ENCODE data around the gene LRMDA. TPM values are rescaled to one million over a fixed set of nuclear protein-coding genes. Genes with fewer than 3 reads are reported as not detected.

LRMDA gene
- total RNA-seq, 1 donor from 2014 or later, result 4.5 TPM

DNA sequence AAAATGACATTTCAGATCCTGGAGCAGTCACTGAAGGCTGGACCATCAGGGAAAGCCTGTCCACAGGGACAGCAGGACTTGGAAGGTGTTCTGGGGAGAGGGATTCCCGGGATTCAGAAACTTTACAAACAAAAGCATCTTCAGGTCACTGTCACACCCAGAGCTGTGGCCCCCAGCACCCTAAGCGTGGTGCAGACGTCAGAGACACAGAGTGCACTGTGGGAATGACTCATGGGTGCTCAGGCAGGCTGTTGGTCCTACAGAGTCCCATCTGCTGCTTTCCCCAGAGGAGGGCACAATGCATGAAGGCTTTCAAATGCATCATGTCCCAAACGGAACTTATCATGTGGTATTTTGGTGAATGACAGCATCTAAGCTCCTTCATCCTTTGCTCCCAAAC is 13.1 kb upstream of the LRMDA start:
- FAIRE-seq (no peak), DNase-seq (ENCODE audit: low spot score in 2 of 2) (no peak)

DNA sequence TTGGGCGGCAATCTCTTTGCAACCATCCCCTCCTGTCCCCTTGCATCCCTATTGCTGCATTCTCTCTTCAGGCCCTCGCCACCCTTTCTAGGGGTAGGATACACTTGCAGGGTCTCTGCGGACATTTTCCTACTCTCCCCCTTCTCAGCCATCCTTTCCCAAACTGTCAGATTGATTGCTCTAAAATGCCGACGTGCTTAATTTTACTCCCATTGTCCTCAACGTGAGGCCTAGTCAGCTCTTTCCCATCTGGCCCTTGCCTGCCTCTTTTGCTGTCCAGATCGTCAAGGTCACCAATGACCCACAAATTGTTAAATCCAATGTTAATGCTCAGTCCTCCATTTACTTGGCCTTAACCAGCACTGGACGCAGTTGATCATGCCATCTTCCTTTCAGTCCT is 12.7 kb upstream of the LRMDA start:
- FAIRE-seq (no peak), DNase-seq (ENCODE audit: low spot score in 2 of 2) (no peak)

DNA sequence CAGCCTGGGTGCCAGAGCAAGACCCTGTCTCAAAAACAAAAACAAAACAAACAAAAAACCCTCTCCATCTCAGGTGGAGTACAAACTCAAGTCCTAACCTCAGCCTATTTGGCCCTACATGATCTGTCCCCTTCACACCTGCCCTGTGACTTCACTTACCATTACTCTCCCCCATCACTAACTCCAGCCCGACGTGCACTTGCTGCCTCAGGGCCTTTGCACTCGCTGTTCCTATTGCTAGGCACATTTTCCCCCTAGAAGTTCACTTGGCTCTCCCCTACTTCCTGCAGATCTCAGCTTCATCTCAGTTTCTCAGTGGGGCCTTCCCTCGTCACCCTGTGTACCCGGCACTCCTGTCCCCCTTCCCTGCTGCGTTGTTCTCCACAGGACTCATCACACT is 8.5 kb upstream of the LRMDA start:
- FAIRE-seq, result no peak

DNA sequence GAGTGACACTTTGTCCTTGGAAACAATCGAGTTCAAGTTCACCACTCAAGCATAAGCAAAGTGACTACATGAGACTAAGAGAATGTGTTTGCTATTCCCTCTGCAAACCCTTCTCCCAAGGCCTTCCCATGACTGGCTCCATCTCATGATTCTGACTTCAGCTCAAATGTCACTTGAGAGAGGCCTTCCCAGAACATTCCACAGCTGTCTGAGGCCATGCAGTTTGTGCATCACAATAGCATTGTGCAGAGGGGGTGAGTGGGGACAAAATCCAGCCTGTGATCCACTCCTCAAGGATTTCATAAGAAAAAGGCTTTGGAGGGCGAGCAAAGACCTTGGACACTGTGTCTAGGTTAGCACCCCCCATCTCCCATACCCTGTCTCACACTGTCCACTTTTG is 6.9 kb upstream of the LRMDA start:
- FAIRE-seq (no peak), DNase-seq (ENCODE audit: low spot score in 2 of 2) (no peak)

More for the DNA sequence above, 8.5 kb upstream of the LRMDA start:
- no peak for DNase-seq (ENCODE audit: low spot score in 2 of 2)

DNA sequence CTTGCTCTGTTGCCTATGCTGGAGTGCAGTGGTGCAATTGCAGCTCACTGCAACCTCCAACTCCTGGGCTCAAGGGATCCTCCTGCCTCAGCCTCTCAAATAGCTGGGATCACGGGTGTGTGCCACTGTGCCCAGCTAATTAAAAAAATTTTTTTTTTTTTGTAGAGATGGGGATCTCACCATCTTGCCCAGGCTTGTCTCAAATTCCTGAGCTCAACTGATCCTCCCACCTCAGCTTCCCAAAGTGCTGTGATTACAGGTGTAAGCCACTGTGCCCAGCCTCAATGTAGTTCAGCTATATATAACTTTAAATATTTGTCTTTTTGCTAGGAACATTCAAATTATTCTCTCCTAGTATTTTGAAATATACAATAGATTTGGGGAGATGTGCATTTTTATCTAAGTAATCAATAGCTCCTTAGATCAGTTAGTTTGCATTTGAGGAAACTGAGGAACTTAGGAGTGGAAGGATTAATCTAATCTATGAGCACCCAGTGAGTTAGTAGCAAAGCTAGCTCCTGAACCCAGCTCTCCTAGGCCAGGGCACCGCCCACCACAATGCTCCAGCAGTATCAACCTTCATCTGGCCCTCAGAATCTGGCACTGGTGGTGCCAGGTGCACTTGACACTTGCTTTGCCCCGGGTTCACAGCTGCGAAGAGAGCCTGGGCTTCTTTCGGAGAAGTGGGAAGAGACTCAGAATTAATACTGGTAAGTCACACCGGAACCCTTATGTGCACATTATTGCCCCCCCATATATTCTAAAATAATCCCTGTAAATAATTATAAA is 5.9 kb upstream of the LRMDA start:
- FAIRE-seq (no peak), DNase-seq (ENCODE audit: low spot score in 2 of 2) (no peak)

DNA sequence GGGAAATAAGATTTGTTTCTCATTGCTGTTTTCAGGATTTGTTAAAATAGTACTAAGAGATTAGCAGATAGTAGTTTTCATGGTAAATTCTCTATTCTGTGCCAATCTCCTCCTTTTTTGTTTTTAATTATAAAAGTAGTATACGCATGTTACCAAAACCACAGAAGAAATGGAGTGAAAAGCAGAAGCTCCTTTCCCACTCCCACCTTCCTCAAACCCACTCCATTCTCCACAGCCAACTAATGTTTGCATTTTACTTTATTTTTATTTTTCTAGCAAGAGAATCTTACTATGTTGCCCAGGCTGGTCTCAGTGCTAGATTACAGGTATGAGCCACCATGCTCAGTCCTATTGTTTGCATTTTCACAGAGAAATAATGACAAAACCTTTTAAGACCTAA is 4.5 kb upstream of the LRMDA start:
- FAIRE-seq, result no peak
- DNase-seq (ENCODE audit: low spot score in 2 of 2), result no peak

DNA sequence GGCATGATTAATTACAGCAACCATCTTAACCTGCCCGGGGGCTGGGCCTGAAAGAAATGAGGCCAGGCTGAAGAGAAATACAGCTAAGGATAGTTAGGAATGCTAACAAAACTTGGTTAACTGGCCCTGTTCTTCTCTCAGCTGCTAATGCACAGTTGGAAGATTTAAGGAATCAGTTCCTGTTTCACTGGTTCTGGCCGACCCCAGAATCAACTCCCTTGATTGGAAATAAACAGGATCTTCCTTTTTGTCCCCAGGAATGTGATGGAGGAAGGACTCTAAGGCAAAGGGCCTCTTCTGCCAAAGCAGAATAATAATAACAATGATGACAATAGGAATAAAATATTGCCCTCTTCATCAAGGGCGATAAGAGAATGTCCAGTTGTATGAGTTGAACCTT is 3.5 kb upstream of the LRMDA start:
- DNase-seq (ENCODE audit: low spot score in 2 of 2), result no peak
- no peak for FAIRE-seq

DNA sequence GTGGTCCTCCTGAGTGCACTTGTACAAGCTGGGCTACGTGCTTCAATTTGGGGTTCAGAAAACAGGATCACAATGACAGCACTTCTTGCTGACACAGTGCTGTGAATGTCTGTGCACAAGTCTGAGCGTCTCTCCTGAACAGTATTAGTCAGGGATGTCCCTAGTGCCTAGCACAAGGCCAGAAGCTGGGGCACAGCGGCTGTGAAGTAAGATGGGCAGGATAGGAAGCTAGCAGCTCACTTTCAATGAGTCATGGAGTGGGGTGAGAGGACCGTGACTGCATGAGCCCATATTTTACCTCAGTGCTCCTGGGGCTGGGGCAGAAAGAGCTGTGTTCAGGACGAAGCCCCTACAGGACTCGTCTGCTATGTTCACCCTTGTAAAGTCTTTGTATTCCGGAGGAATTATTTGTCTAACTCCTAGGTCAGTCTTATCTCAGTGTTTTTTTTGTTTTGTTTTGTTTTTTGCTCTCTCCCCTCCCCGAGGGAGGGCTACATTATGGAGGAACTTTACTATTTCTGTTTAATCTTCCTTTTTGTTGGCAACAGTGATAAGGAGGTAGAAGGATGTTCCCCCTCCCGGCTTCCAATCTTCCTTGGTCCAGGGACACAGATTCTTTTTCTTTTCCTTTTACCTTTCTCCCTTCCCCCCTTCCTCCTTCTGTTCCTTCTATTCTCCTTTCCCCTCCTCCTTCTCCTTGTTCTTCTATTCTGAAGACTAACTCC is 2.8 kb upstream of the LRMDA start:
- FAIRE-seq (no peak), DNase-seq (ENCODE audit: low spot score in 2 of 2) (no peak)

DNA sequence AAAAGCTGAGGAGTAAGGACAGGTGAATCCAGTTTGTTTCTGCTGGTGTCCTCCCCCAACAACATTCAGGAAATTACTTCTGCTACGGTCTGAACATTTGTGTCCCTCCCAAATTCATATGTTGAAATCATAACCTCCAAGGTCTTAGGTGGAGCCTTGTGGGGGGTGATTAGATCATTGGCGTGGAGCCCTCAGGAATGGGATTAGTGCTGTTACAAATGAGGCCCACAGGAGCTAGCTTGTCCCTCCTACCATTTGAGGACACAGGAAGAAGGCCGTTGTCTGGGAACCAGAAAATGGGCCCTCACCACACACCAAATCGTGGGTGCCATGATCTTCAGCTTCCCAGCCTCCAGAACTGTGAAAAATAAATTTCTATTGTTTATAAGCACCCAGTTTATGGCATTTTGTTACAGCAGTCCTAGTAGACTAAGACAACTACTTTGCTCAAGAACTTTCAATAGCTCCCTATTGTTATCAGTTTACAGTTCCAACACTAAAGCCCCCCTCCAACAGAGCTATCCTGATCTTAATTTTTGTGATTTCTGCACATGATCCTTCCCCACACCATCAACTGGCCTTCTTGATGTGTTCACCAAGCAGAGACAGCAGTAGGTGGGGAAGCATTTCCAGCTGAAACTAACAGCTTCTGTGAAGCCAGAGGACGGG is 2.1 kb upstream of the LRMDA start:
- DNase-seq (ENCODE audit: low spot score in 2 of 2) (no peak), FAIRE-seq (no peak)

DNA sequence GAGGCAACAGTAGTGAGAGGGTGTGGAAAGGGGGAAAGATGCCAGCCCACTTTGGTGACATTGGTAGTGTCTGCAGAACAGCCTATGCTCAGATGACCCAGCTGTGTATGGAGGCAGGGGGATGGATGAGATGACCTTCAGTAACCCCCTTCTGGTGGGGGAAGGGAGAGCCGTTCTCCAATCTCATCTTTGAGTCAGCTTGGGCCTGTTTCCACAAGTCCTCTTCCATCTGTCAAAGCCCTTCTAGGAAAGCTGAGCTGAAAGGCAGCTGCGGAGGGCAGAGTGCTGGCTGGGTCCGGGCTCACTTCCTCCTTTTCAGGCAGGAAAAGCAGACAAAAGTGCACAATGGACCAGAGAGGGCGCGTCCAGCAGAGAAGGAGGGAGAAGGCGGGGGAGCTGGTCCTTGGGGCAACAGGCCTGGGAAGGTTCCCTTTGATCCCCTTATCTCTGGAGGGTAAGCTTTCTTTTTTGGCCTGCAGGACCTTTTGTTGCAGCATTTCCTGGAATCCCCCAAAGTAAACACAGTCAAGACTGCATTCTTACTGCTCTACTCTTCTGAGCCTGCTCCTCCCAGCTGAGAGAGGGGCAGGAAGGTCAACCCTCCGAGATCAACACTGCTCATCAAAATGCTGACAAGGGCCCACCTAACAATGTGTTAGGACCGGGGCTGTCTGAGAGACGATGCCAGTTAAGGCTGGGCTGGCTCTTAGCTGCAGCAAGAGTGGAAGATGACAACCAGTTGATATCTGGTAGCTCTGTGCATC is 1.2 kb upstream of the LRMDA start:
- FAIRE-seq (no peak), DNase-seq (ENCODE audit: low spot score in 2 of 2) (peak in 1 of 2 donors; percentile 24)

DNA sequence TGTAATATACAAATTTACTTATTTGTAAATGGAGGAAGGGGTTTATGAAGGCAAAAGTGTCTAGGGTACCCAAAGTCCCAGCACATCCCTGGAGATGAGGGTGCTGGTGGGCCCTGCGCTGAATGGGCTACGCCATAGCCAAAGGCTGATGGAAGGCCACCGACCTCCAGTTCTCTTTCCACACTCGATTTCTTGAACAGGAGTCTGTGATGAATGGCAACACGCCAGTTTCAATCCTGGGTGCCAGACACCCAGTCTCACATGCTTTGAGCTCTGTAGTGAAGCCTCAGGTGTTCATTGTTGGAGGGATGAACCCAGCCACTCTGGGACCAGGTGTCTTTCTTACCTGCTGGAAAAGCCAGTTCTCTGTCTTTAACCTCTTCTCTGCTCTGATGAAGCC is 752 bp downstream of the LRMDA start:
- DNase-seq (ENCODE audit: low spot score in 2 of 2), result no peak
- no peak for FAIRE-seq

DNA sequence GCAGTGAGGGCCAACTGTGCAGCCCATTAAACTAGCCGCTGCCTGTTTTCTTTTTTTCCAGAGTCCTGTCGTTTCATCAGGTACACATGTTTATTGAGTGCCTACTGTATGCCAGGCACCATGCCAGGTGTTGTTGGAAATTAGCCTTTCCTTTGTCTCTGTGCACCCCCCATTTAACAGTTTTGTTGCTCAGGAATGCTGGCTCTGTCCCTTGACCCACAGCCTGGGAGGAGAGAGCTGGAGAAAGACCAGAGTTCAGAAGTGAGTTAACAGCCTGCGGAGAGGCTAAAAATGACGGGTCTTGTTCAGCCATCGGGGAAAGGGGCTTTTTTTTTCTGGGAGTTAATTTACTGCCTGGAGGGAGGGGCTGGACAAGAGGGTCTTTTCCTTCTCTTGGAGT is 1.3 kb downstream of the LRMDA start:
- no peak for FAIRE-seq

DNA sequence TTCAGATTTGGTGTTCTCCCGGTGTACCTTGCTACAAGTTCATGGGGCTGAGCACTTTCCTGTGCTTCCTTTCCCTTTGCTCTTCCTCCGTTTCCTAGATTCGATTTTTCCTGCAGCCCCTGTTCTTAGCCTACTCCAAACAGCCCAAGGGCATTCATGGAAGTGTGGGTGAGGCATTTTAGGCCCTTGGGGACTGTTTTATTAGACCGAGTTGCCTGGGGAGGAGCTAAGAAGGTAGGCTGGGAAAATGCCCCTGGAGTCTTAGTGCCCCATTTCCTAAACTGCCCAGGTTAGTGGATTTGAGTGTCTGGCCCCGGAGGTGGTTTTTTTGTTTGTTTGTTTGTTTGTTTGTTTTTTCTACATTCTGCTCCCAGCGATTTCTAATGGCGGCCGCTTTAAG is 1.8 kb downstream of the LRMDA start:
- FAIRE-seq (no peak), DNase-seq (ENCODE audit: low spot score in 2 of 2) (no peak)

More for the DNA sequence above, 1.3 kb downstream of the LRMDA start:
- DNase-seq (ENCODE audit: low spot score in 2 of 2), result no peak

DNA sequence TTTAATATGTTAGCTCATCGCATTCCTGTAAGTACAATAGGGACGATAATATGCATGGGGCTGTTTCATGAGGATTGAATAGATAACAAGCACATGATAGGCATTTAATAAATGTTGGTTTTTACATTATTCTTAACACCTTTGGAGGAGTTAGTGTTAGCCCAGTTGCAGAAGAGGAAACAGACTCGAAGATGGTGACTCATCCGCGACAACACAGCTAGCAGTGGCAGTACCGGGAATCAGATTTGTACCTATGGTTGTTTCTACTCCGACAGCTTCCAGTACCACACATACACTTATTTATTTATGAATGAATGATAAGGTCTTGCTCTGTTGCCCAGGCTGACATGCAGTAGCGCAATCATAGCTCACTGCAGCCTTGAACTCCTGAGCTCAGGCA is 2.9 kb downstream of the LRMDA start:
- no peak for DNase-seq (ENCODE audit: low spot score in 2 of 2)
- no peak for FAIRE-seq

DNA sequence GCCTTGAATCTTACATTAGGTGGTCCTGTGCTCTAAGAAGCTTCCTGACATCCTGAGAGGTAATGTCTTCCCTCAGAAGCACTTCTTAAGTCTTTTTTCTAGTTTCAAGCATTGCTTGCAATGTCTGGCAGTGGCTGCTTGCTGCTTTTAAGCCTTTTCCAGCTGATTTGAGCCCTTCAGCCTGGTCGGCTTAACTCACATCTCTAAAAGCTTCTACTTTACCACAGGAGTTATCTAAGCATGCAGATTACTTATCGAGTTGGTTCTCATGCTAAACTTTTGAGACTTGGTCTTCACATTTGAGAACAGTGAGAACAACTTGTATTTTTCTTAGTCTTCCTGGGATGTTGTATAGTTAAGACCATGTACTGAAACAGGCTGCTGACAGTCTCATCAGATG is 3.9 kb downstream of the LRMDA start:
- DNase-seq (ENCODE audit: low spot score in 2 of 2) (no peak), FAIRE-seq (no peak)

DNA sequence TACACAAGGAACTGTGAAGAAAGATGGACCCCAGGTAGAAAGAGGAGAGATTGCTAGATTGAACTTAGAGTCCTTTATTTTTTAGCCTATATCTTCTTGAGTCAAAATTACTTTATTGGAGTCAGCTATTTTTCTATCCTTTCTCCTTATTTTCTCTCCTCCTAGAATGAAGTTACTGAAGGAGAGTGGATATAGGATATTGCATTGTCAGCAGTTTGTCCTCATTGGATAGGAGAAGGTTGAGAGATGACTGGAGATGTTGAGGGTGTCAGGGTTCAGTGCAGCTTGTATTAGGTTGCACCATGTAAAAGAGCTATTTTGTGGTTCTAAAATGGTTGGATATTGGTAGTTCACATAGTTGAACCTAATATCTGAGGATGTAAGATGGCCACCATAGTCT is 5.5 kb downstream of the LRMDA start:
- FAIRE-seq (no peak), DNase-seq (ENCODE audit: low spot score in 2 of 2) (no peak)

DNA sequence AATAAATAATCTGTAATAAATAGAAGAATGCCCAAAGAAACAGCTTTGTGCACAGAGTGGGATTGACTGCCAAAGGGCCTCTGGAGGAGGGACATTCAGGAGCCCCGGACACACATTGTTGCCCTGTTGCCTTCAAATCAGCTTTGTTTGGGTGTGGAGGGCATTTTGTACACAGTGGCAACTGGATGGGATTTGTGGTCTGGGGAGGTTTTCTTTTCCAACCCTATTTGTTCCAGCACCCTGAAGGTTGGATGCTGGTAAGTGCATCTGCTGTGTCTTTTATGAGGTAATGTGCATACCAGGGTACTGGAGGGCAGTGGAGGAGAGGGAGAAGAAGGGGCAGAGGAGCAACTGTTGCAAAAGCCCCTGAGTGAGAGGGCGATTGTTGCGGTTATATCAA is 6.3 kb downstream of the LRMDA start:
- FAIRE-seq (no peak), DNase-seq (ENCODE audit: low spot score in 2 of 2) (no peak)

DNA sequence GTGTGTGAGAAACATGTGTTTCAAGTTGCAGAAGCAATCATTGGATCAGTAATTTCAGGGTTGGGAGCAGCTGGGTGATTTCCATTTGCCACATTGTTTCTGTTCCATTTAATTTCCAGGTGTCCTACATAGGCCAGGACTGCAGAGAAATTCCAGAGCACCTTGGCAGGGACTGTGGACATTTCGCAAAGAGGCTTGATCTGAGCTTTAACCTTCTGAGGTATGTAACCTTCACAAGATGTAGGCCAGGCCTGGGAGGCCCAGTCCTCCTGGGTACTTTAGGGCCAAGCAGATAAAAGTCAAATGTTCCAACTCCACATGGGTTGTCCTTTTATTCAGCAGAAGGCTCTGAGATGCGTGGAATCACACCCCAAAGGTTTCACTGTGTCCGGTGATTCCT is 6.9 kb downstream of the LRMDA start:
- DNase-seq (ENCODE audit: low spot score in 2 of 2), result no peak
- no peak for FAIRE-seq

DNA sequence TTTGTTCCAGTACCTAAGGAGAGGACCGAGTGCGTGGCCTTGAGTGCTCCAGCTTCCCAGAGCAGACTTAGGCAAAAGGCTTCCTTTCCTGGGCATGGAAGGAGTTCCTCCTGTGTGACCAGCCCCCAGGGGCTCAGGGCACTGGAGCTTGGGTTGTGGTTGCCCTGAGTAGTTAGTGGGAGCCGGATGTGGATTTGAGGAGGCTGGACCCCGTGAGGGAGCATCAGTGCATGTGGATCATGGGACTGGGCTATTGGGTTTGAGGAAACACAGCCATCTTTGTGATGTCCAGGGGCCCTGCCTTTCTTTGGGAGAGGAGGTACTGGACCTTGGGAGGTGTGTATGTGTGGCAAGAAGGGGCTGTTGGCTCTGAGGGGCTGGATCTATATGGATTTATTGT is 8.4 kb downstream of the LRMDA start:
- DNase-seq (ENCODE audit: low spot score in 2 of 2) (no peak), FAIRE-seq (no peak)

DNA sequence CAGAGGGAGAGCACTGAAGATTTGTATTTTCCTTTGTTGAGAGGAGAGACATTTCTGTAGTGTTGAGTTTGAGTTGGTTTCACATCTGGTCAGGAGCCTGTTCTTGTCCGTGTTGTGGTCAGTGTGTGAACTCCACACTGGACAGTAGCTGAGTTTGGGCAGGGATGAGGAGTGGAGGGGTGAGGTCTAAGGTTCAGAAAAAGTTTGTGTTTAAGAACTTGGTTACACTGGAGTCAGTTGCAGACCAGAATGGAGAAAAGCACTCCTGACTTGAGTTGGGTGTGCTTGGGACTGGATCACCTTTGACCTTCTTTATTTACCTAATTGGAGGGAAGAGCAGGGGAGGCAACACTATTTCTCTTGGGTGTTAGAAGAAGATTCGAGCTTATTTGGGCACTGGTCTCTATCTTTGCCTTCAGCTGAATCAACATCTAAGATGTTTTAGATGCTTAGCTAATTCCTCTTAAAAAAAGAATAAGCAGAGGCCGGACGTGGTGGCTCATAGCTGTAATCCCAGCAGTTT is 8.9 kb downstream of the LRMDA start:
- FAIRE-seq (no peak), DNase-seq (ENCODE audit: low spot score in 2 of 2) (no peak)

DNA sequence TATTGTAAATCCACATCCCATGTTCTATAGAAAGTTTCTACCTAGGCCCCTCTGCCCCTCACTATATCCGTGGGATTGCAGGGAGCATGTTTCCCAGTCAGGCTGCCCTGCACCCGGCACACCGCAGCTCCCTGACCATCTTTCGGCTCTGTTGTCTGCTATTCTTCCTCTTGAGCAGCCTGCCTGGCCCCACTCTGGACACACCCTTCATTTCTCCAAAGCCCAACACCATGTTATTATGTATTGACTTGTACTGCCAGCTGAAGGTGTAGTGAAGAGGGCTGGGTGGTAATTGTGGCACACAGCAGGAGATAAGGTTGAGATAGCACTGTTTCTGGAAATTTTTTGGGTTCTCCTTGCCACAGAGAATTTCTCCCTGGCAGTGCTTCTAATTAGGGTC is 9.8 kb downstream of the LRMDA start:
- no peak for FAIRE-seq
- no peak for DNase-seq (ENCODE audit: low spot score in 2 of 2)
